H9 (cell line): ENCODE data around the gene PASK. TPM values are rescaled to one million over a fixed set of nuclear protein-coding genes. Genes with fewer than 3 reads are reported as not detected.

ENCODE experiments used
- DNase-seq: peaks from one replicate; pipeline ENCODE4 v3.0.0-alpha.2; 2017
- H2AFZ ChIP-seq: one replicate; pipeline ENCODE4 v1.6.1; 2013; ENCODE audit warnings: mild to moderate bottlenecking, low read length, control low read depth, moderate library complexity
- H2AK5ac ChIP-seq: 2 replicates; pipeline ENCODE4 v1.6.1; 2013; ENCODE audit warnings: low read length, control low read depth, mixed read lengths; ENCODE audit not compliant: insufficient read length
- H2BK120ac ChIP-seq: one replicate; pipeline ENCODE4 v1.6.1; 2013; ENCODE audit warnings: low read depth, mild to moderate bottlenecking, low read length, control low read depth, inconsistent platforms; ENCODE audit not compliant: poor library complexity, severe bottlenecking
- H2BK12ac ChIP-seq: 2 replicates; pipeline ENCODE4 v1.6.1; 2013; ENCODE audit warnings: low read length, control low read depth, mixed read lengths, low read depth; ENCODE audit not compliant: insufficient read length
- H2BK15ac ChIP-seq: 2 replicates; pipeline ENCODE4 v1.6.1; 2013; ENCODE audit warnings: low read depth, low read length, control low read depth
- H2BK20ac ChIP-seq: one replicate; pipeline ENCODE4 v1.6.1; 2013; ENCODE audit warnings: low read depth, mild to moderate bottlenecking, low read length, control low read depth, inconsistent platforms; ENCODE audit not compliant: poor library complexity, severe bottlenecking
- H2BK5ac ChIP-seq: 2 replicates; pipeline ENCODE4 v1.6.1; 2013; ENCODE audit warnings: low read length, control low read depth, mixed read lengths; ENCODE audit not compliant: insufficient read length
- H3K14ac ChIP-seq: 2 replicates; pipeline ENCODE4 v1.6.1; 2013; ENCODE audit warnings: low read length, control low read depth; ENCODE audit not compliant: insufficient read depth
- H3K18ac ChIP-seq: 2 replicates; pipeline ENCODE4 v1.6.1; 2013; ENCODE audit warnings: low read depth, mild to moderate bottlenecking, mixed read lengths, low read length, control low read depth; ENCODE audit not compliant: insufficient read length
- H3K23ac ChIP-seq: 2 replicates; pipeline ENCODE4 v1.6.1; 2013; ENCODE audit warnings: low read length, control low read depth, mixed read lengths, low read depth; ENCODE audit not compliant: insufficient read length
- H3K23me2 ChIP-seq: 2 replicates; pipeline ENCODE4 v1.6.1; 2013; ENCODE audit warnings: low read depth, mild to moderate bottlenecking, mixed read lengths, low read length, control low read depth; ENCODE audit not compliant: insufficient read length, poor library complexity, severe bottlenecking
- H3K27ac ChIP-seq: 2 replicates; pipeline ENCODE4 v1.5.1; 2013; ENCODE audit warnings: low read length, control low read depth, mixed read lengths, low read depth; ENCODE audit not compliant: insufficient read length
- H3K27me3 ChIP-seq: 2 replicates; pipeline ENCODE4 v1.6.1; 2013; ENCODE audit warnings: low read length, control low read depth, inconsistent platforms; ENCODE audit not compliant: insufficient read depth
- H3K4ac ChIP-seq: 2 replicates; pipeline ENCODE4 v1.6.1; 2013; ENCODE audit warnings: low read depth, mild to moderate bottlenecking, control low read depth, inconsistent platforms, low read length, moderate library complexity
- H3K4me1 ChIP-seq: 2 replicates; pipeline ENCODE4 v1.6.1; 2013; ENCODE audit warnings: low read length, control low read depth, inconsistent platforms; ENCODE audit not compliant: insufficient read depth
- H3K4me2 ChIP-seq: 2 replicates; pipeline ENCODE4 v1.6.1; 2013; ENCODE audit warnings: low read length, control low read depth, mixed read lengths; ENCODE audit not compliant: insufficient read length, insufficient read depth
- H3K56ac ChIP-seq: 2 replicates; pipeline ENCODE4 v1.6.1; 2013; ENCODE audit warnings: low read depth, mild to moderate bottlenecking, mixed read lengths, low read length, control low read depth; ENCODE audit not compliant: insufficient read length
- H3K79me1 ChIP-seq: 2 replicates; pipeline ENCODE4 v1.6.1; 2013; ENCODE audit warnings: low read depth, mild to moderate bottlenecking, moderate library complexity, low read length, control low read depth, inconsistent platforms; ENCODE audit not compliant: insufficient read depth, poor library complexity, severe bottlenecking
- H3K79me2 ChIP-seq: 2 replicates; pipeline ENCODE4 v1.6.1; 2013; ENCODE audit warnings: low read length, control low read depth, inconsistent platforms; ENCODE audit not compliant: insufficient read depth
- H3K9ac ChIP-seq: 2 replicates; pipeline ENCODE4 v1.6.1; 2013; ENCODE audit warnings: low read length, control low read depth, mixed read lengths; ENCODE audit not compliant: insufficient read length; ENCODE audit errors: extremely low read depth
- H3K9me3 ChIP-seq: one replicate; pipeline ENCODE4 v1.6.1; 2013; ENCODE audit warnings: low read depth, low read length, inconsistent platforms; ENCODE audit not compliant: control insufficient read depth
- H3T11ph ChIP-seq: one replicate; pipeline ENCODE4 v1.6.1; 2013; ENCODE audit warnings: mild to moderate bottlenecking, low read length, control low read depth, inconsistent platforms
- H4K20me1 ChIP-seq: one replicate; pipeline ENCODE4 v1.6.1; 2013; ENCODE audit not compliant: control insufficient read depth, insufficient read length, insufficient read depth
- H4K5ac ChIP-seq: 2 replicates; pipeline ENCODE4 v1.6.1; 2013; ENCODE audit warnings: low read depth, mild to moderate bottlenecking, mixed read lengths, low read length, control low read depth; ENCODE audit not compliant: insufficient read length
- H4K8ac ChIP-seq: replicated peaks from 2 replicates; pipeline ENCODE4 v1.6.1; 2013; ENCODE audit warnings: low read length, control low read depth, mixed read lengths, low read depth; ENCODE audit not compliant: insufficient read length
- H4K91ac ChIP-seq: 2 replicates; pipeline ENCODE4 v1.6.1; 2013; ENCODE audit warnings: low read depth, mild to moderate bottlenecking, moderate library complexity, mixed read lengths, low read length, control low read depth; ENCODE audit not compliant: insufficient read length
- H3K27ac Mint-ChIP-seq, 3 experiments: 2 replicates in 2 of 3; 3 replicates in 1 of 3; pipeline ENCODE4 v1.8.0; 2020 to 2021; ENCODE audit warnings: mixed read lengths in 3 of 3, mild to moderate bottlenecking in 1 of 3, moderate library complexity in 1 of 3
- H3K27me3 Mint-ChIP-seq: 2 replicates; pipeline ENCODE4 v1.8.0; 2021; ENCODE audit warnings: low read depth, mild to moderate bottlenecking, moderate library complexity, mixed read lengths
- H3K36me3 Mint-ChIP-seq, 3 experiments: 2 replicates in 2 of 3; 3 replicates in 1 of 3; pipeline ENCODE4 v1.8.0; 2020 to 2021; ENCODE audit warnings: low read depth in 3 of 3, mixed read lengths in 3 of 3; ENCODE audit not compliant: insufficient read depth in 1 of 3
- H3K4me1 Mint-ChIP-seq, 2 experiments: 2 replicates each; pipeline ENCODE4 v1.8.0; 2020; ENCODE audit warnings: mixed read lengths in 2 of 2
- H3K4me3 Mint-ChIP-seq, 2 experiments: 2 replicates in 1 of 2; 3 replicates in 1 of 2; pipeline ENCODE4 v1.8.0; 2020 to 2021; ENCODE audit warnings: mild to moderate bottlenecking in 2 of 2, mixed read lengths in 2 of 2, moderate library complexity in 1 of 2
- H3K9me3 Mint-ChIP-seq, 2 experiments: 2 replicates in 1 of 2; 3 replicates in 1 of 2; pipeline ENCODE4 v1.8.0; 2020; ENCODE audit warnings: mild to moderate bottlenecking in 2 of 2, mixed read lengths in 2 of 2, moderate library complexity in 1 of 2
- CTCF ChIP-seq: fragments of 200-600 bp; sonication (generic); conservative IDR thresholded peaks from 3 replicates; pipeline ENCODE4 v1.8.0; 2021; ENCODE audit warnings: antibody characterized with exemption, mild to moderate bottlenecking
- WGBS: extraction: QIAGEN DNeasy Blood & Tissue Kit; methylation state at CpG from one replicate; pipeline ENCODE4 v1.1.7; 2013; ENCODE audit warnings: missing lambda C conversion rate, low lambda C conversion rate, mixed read lengths; ENCODE audit not compliant: insufficient read length; ENCODE audit errors: extremely low coverage; 5-methylcytosine and 5-hydroxymethylcytosine counted together
- total RNA-seq: library from RNA; stranded (reverse); gene quantifications from 2 replicates; pipeline ENCODE4 v1.2.1, GENCODE V29; 2021

PASK gene
- total RNA-seq, 1 experiment from 2014 or later, result 68.0 TPM

GRCh38 chr2:241148239-241148638 lies 1.0 kb downstream of the PASK start:
- H4K8ac ChIP-seq, result no peak overlapping the region
- H3K9me3 ChIP-seq, result no peaks in the 10 kb centered on the region
- H2AK5ac ChIP-seq, result no peak overlapping the region
- H4K20me1 ChIP-seq, result no peaks in the 10 kb centered on the region
- H3K79me1 ChIP-seq, result no peaks in the 10 kb centered on the region
- no peak overlapping the region for H4K5ac ChIP-seq
- no peaks in the 10 kb centered on the region for H3K27me3 ChIP-seq
- H3K36me3 Mint-ChIP-seq, result peaks cover 0 to 6% (median 4%) of the 10 kb centered on the region in 3 experiments; a peak in 5 of 7 replicates
- no CpG with 5 or more reads among the region's 4 CpGs for WGBS
- no peak overlapping the region for H2BK20ac ChIP-seq
- H2BK120ac ChIP-seq, result no peak overlapping the region
- no peaks in the 10 kb centered on the region; a peak in 1 of 5 replicates for H3K9me3 Mint-ChIP-seq
- no peak overlapping the region for H3K56ac ChIP-seq
- no peak overlapping the region for H3K23ac ChIP-seq
- peak overlapping the region; percentile 63 for H3K9ac ChIP-seq
- no peak overlapping the region for H4K91ac ChIP-seq
- peaks cover 10% of the 10 kb centered on the region for H3K23me2 ChIP-seq
- peaks cover 12% of the 10 kb centered on the region; the same call in 1 of the 2 replicates for H3K4me1 ChIP-seq
- H3K27me3 Mint-ChIP-seq, result peaks cover 3% of the 10 kb centered on the region
- no peak overlapping the region for H3T11ph ChIP-seq
- no peak for TF ChIP-seq CTCF
- peak overlapping the region; percentile 87 to 95 for H3K4me3 Mint-ChIP-seq
- DNase-seq, result no peak
- H3K79me2 ChIP-seq, result no peaks in the 10 kb centered on the region
- H3K18ac ChIP-seq, result no peak overlapping the region
- no peak overlapping the region; a peak in 1 of 7 replicates for H3K27ac Mint-ChIP-seq
- no peak overlapping the region for H2BK12ac ChIP-seq
- no peak overlapping the region for H3K4ac ChIP-seq
- H3K4me2 ChIP-seq, result peak overlapping the region; percentile 38
- H2BK5ac ChIP-seq, result no peak overlapping the region
- H2BK15ac ChIP-seq, result no peak overlapping the region
- H3K27ac ChIP-seq, result no peak overlapping the region
- no peak overlapping the region for H2AFZ ChIP-seq
- no peak overlapping the region for H3K14ac ChIP-seq
- H3K4me1 Mint-ChIP-seq, result peaks cover 28 to 30% of the 10 kb centered on the region in 2 experiments
